Stimulated activated CD4-positive, alpha-beta T cell treated with anti-CD3 and anti-CD28 coated beads, Interleukin-4, amount 100 ng/mL, for 24 hours (primary cell): ENCODE data around the gene FNIP1.
A peak's percentile ranks its signal among the peaks of the same experiment; 100 is the strongest.
"Not testable (repeated sequence)": the region's sequence is repeated elsewhere in the genome, so short reads cannot be mapped to it uniquely, and the experiment has no call there.

Experiments
- DNase-seq: peaks from one replicate; pipeline ENCODE4 v3.0.0-alpha.2; 2020

FNIP1 gene

DNA sequence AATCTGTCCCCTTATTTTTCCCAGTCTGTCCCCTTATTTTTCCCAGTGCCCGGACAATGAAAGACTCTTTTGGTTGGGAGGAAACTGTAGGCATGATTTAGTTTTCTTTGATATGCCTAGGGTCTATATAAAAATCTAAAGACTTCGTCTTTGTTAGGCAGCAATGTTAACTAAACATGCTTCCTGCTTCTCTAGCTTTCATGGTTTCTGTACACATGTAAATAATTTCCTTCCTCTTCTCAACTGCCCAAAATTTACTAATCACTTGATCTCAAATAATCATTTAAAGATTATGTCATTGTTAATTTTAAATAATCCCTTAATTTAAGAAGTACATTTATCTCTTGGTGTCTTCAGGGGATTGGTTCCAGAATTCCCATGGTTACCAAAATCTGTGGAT lies 114.0 kb downstream of the FNIP1 start:
- no peak for DNase-seq

GRCh38 chr5:131682175-131682574 lies 114.6 kb downstream of the FNIP1 start:
- DNase-seq, result no peak

- no peak for DNase-seq
Measured at GRCh38 chr5:131679911-131680310, 116.9 kb downstream of the FNIP1 start.

- DNase-seq, result not testable (repeated sequence)
Measured at GRCh38 chr5:131678273-131678672, 118.5 kb downstream of the FNIP1 start.

- DNase-seq, result no peak
Measured at GRCh38 chr5:131677115-131677514, 119.7 kb downstream of the FNIP1 start.

- DNase-seq, result no peak
Measured at GRCh38 chr5:131672776-131673175, 124.0 kb downstream of the FNIP1 start.

GRCh38 chr5:131671994-131672655 lies 124.7 kb downstream of the FNIP1 start:
- no peak for DNase-seq

- no peak for DNase-seq
Measured at GRCh38 chr5:131671409-131671808, 125.4 kb downstream of the FNIP1 start.

DNA sequence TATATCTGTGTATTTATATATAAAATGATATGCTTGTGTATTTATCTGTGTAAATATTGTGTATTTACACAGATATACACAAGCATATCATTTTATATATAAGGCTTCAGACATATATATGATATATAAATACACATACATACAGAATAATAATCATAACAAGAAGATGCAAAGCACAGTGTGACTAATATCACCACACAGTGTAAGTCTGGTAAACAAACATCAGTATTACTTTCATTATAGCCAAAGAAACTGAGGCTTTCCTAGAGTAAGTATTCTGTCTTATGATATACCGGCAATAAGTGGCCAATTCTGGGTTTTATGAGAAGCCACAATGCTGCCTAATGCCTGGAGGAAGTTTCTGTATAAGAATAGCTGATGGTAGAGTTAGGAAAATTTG lies 131.9 kb downstream of the FNIP1 start:
- DNase-seq, result no peak

DNA sequence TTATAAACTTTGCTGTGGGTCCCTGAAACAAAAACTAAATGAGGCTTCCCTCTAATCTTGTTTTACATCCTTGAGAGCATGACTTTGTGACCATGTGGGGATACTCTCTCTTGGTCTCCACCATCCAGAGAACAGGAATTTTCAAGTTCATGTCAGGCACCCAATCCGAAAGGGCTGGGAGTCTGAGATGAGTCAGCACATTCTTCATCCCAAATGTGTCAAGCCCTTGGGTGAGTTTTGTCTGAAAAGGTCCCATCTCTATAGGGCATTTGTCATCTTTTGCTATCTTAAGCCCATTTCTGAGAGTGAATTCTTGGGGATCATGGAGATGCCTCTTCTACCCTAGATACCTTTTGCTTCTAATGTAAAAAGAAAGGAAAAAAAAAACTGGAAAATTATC lies 134.9 kb downstream of the FNIP1 start:
- no peak for DNase-seq

GRCh38 chr5:131659841-131660240 lies 137.0 kb downstream of the FNIP1 start:
- no peak for DNase-seq

DNA sequence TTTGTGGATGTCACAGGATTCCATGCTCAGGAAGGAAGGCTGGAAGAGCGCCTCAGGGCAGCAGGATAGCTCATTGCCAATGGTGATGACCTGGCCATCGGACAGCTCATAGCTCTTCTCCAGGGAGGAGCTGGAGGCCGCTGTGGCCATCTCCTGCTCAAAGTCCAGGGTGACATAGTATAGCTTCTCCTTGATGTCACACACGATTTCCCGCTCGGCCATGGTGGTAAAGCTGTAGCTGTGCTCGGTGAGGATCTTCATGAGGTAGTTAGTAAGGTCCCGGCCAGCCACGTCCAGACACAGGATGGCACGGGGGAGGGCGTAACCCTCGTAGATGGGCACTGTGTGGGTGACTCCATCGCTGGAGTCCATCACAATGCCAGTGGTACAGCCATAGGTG lies 137.5 kb downstream of the FNIP1 start:
- DNase-seq, result no peak

GRCh38 chr5:131654776-131655175 lies 142.0 kb downstream of the FNIP1 start:
- no peak for DNase-seq

DNA sequence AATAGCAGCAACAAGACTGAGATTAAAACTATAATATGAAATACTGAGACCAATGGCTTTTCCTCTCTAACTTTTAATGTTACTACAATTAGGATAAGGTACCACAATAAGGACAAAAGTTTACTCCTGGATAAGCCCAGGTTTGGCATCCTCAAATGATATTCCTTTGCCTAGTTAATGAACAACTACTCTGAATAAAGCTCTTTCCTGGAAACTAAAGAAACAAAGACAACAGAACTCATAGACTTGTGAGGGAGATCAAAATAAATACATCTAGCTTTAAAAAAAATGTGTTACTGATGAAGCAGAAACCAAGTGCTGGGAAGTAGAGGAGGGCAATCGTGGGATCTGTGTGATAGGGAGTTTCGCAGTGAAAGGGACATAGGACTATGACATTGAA lies 142.5 kb downstream of the FNIP1 start:
- no peak for DNase-seq

GRCh38 chr5:131649161-131649560 lies 147.7 kb downstream of the FNIP1 start:
- DNase-seq, result no peak

- no peak for DNase-seq
Measured at GRCh38 chr5:131647048-131647769, 149.6 kb downstream of the FNIP1 start.

GRCh38 chr5:131644822-131645221 lies 152.0 kb downstream of the FNIP1 start:
- DNase-seq, result no peak

DNA sequence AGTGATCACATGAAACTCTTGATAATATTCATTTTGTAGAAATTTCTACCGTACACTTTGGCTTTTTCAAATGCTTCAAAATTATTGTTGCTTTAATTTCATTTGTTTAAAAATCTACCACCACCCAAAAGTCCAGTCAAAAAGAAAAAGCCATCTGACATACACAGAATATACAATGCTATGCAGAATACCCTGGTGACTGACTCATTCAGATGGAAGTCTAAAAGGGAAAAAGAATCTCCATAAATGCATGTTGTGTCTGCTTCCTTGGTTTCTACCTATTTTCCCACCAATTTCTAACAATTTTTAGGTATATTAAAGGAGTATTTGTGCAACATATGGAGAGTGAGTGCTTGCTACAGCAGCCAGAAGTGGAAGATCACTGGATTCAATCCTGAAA lies 152.4 kb downstream of the FNIP1 start:
- no peak for DNase-seq

DNA sequence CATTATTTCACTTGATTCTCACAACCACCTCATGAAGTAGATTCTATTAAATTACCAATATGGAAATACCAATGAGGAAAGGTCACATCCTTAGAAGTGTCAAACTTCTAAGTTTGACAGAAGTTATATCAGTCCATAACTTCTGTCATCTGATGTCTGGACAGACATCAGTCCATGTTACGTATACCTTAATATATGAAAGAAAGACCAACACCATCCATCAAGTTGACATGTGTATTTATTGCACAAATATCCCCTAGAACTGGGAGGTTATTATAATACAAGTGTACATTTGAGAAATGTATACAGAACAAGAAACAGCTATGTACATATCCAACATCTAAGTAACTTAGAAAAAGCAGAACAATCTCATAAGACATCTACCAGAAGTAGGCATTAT lies 155.3 kb downstream of the FNIP1 start:
- no peak for DNase-seq

GRCh38 chr5:131640043-131640856 lies 156.6 kb downstream of the FNIP1 start:
- peak; percentile 74 for DNase-seq

GRCh38 chr5:131639148-131639547 lies 157.7 kb downstream of the FNIP1 start:
- DNase-seq, result no peak

DNA sequence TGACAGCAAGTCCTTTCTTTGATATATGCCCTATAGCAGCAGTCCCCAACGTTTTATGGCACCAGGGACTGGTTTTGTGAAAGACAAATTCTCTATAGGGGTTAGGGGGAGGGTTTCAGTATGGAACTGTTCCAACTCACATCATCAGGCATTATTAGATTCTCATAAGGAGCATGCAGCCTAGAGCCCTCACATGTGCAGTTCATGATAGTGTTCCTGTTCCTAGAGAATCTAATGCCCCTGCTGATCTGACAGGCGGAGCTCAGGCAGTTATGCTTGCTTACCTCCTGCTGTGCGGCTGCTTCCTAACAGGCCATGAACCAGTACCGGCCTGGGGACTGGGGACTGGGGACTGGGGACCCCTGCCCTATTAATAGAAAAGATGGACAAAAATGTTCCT lies 159.1 kb downstream of the FNIP1 start:
- no peak for DNase-seq

GRCh38 chr5:131635684-131636572 lies 160.9 kb downstream of the FNIP1 start:
- DNase-seq, result no peak
